ENCODE data around the gene NAA15.

DNA sequence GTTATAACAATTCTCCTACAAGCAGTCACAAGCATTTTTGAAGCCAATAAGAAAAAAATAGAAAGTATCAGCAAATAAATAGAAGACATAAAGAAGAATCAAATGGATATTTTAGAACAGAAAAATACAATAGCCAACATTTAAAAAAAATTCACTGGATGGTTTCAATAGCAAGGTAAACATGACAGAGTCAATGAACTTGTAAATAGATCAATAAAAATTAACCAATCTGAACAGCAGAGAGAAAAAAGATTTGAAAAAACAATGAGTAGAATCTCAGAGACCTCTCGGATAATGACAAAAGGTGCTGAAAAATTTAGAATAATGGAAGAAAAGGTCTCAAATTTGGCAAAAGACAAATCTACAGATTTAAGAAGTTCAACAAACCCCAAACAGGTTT is 119.3 kb downstream of the NAA15 start:
- TF ChIP-seq GATA2 (IDR thresholded peaks at IDR 0.05; ENCODE audit: low read depth, low read length) (no peak), GATA3 (IDR thresholded peaks at IDR 0.05; ENCODE audit: low read depth, low read length) (no peak)

Measured in SH-SY5Y (cell line).